ENCODE measurements around the gene IGSF9. TPM values are rescaled to one million over a fixed set of nuclear protein-coding genes. Genes with fewer than 3 reads are reported as not detected.

The IGSF9 gene
- total RNA-seq, 1 donor from 2014 or later, result 36.4 TPM

- no peaks in the 10 kb centered on the region for H3K27me3 Mint-ChIP-seq
- peaks cover 3% of the 10 kb centered on the region for H3K9me3 Mint-ChIP-seq
- H3K27ac Mint-ChIP-seq, result peak overlapping the region; percentile 85
- no peak for DNase-seq (ENCODE audit: extremely low spot score, unreplicated experiment)
- TF ChIP-seq CTCF (conservative IDR thresholded peaks at IDR 0.05), result no peak
- peak overlapping the region; percentile 17 for H3K4me3 Mint-ChIP-seq
- peaks cover 11% of the 10 kb centered on the region for H3K36me3 Mint-ChIP-seq
- H3K4me1 Mint-ChIP-seq (ENCODE audit: unreplicated experiment), result peaks cover 57% of the 10 kb centered on the region
These were observed 29.7 kb downstream of the IGSF9 start for GRCh38 chr1:159915571-159916241.

DNA sequence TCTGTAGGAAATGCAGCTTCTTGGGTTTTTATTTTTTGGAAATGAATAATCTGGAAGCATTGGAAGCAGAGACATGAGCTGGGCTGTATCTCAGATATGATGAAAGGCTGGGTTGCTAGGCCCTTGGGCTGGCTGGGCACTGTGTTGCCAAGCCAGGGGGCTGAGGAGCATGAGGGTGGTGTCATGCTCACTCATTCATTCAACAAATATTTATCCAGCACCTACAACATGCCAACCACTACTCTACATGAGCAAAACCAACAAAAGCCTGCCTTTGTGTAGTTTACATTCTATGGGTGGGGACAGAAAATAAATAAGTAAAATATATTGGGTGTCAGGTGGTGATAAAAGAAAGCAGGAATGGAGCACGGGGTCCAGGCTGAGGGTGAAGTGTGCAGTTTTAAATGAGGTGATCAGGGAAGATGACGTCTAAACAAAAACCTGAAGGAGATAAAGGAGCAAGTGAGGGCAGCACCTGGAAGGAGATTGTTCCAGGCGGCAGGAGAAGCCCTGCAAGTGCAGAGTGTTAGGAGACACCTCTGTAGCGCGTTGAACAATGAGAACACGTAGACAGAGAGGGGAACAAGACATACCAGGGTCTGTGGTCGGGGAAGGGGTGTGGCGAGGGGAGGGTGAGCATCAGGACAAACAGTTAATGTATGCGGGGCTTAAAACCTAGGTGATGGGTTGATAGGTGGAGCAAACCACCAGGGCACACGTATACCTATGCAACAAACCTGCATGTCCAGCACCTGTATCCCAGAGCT lies 31.0 kb downstream of the IGSF9 start:
- Mint-ChIP-seq H3K9me3 (peaks cover 3% of the 10 kb centered on the region), H3K4me3 (peak overlapping the region; percentile 18), H3K36me3 (peaks cover 8% of the 10 kb centered on the region), H3K4me1 (ENCODE audit: unreplicated experiment) (peaks cover 67% of the 10 kb centered on the region), H3K27ac (peak overlapping the region; percentile 77), H3K27me3 (no peaks in the 10 kb centered on the region)
- DNase-seq (ENCODE audit: extremely low spot score, unreplicated experiment), result no peak
- no peak for TF ChIP-seq CTCF (conservative IDR thresholded peaks at IDR 0.05)

DNA sequence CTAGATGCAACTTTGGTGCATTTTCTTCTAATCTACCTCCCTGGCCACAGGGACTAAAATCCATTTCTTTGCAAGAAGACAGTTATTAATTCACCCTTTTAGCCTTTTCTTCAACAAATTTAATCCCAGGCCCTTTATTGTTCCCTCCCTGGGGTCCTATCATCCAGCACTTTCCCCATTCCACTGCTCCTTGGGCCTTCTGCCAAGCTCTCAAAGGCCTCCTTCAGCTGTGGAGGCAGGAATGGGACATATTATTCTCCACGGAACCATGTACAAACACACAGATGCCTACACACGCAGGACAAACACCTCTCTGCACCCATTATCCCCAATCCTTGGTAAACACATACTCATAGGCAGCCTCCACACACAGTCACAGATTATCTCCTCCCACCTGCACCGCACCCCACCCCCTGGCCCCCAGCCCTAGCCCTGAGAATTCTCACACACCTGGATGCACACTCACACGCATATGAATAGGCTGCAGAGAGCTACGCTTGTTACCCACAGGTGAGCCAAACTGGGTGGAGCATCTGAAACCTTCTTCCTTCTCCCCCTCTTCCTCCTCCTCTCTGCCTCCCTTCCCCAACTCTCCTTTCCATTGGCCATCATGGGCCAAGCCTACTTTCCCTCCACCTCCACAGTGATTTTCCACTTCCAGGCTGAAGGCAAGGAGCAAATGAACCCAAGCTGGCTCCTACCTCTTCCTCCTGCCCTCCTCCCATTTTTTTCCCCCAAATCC lies 31.8 kb downstream of the IGSF9 start:
- Mint-ChIP-seq H3K4me1 (ENCODE audit: unreplicated experiment) (peaks cover 67% of the 10 kb centered on the region), H3K36me3 (peaks cover 8% of the 10 kb centered on the region), H3K27me3 (no peaks in the 10 kb centered on the region), H3K4me3 (peak overlapping the region; percentile 27), H3K27ac (peak overlapping the region; percentile 77), H3K9me3 (peaks cover 3% of the 10 kb centered on the region)
- DNase-seq (ENCODE audit: extremely low spot score, unreplicated experiment), result no peak
- TF ChIP-seq CTCF (conservative IDR thresholded peaks at IDR 0.05), result no peak

DNA sequence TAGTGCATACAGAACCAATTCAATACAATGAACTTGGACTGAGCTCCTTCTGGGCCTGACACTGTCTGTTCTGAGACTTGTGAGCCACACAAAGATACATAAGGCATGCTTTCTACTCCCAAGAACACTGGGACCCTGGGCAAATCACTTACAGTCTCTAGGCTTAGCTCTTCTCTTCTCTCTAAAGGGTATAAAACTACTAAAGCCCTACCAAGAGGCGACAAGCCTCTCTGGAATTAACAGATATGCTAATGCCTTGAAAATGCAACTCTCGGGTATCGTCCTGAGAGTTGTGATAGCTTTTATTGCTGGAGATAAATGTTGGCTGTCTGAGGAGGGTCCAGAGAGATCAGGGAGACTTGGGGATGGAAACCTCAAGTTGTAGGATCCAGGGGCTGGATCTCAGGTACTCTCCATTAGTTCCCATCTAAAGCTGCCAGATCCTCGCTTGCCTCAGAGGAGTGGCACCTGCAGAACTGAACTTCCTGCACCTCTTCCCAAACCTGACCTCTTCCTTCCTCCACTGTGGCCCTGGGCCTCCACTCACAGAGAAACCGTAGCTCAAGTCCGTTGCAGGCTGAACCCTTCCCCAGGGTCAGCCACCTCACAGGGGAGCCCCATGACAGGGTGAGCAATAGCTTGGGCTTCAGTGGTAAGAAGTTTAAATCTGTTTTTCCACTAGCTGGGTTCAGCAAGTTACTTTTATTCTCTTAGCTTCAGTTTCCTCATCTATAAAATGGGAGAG lies 33.9 kb downstream of the IGSF9 start:
- peaks cover 3% of the 10 kb centered on the region for H3K36me3 Mint-ChIP-seq
- peaks cover 7% of the 10 kb centered on the region for H3K9me3 Mint-ChIP-seq
- no peak for TF ChIP-seq CTCF (conservative IDR thresholded peaks at IDR 0.05)
- H3K4me3 Mint-ChIP-seq, result no peak overlapping the region
- no peaks in the 10 kb centered on the region for H3K27me3 Mint-ChIP-seq
- H3K4me1 Mint-ChIP-seq (ENCODE audit: unreplicated experiment), result peaks cover 54% of the 10 kb centered on the region
- DNase-seq (ENCODE audit: extremely low spot score, unreplicated experiment), result no peak
- no peak overlapping the region for H3K27ac Mint-ChIP-seq
